Activated T-cell treated with anti-CD3 and anti-CD28 coated beads for 4 hours (primary cell): ENCODE results near the gene CTNNAL1.
"Not testable (repeated sequence)": the region's sequence is repeated elsewhere in the genome, so short reads cannot be mapped to it uniquely, and the experiment has no call there.

Source experiments
- DNase-seq: peaks from one replicate; pipeline ENCODE4 v3.0.0-alpha.2; 2020

The CTNNAL1 gene

DNA sequence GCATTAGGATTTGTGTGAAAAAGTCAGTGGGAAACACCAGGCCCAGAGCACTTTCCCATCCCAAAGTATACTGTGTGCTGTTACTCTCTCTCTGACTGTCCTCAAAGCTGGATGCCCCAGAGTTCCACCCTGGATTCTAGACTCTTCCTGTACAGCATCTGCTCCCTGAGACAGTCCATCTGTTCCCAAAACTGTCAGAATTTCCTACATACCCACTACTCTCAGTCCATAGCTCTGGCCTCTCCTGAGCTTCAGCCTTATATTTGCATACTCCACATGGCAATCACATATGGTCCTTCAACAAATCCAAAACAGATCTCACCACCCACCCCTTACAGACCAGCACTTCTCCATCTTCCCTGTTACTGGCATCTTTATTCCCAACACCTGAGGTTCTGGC is 88.8 kb downstream of the CTNNAL1 start:
- no peak for DNase-seq

DNA sequence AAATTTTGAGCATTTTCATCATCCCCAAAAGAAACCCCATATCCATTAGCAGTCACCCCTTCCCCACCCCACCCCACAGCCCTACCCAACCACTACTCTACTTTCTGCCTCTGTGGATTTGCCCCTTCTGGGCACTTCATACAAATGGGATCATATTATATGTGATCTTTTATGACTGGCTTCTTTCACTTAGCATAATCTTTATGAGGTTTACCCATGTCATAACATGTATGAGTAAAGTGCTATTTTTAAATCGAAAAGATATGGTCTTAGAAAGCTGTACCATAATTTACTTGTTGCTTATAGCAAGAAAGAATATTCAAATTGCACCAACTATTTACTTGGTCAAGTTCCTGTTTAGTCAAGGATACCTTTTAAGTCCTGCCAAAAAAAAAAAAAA is 92.1 kb downstream of the CTNNAL1 start:
- DNase-seq, result no peak

- not testable (repeated sequence) for DNase-seq
These were observed 92.9 kb downstream of the CTNNAL1 start for GRCh38 chr9:108920401-108920800.

GRCh38 chr9:108919517-108919916 is 93.8 kb downstream of the CTNNAL1 start:
- no peak for DNase-seq

GRCh38 chr9:108913391-108913790 is 99.9 kb downstream of the CTNNAL1 start:
- DNase-seq, result no peak

- no peak for DNase-seq
These were observed 101.5 kb downstream of the CTNNAL1 start for GRCh38 chr9:108911820-108912219.

- no peak for DNase-seq
These were observed 102.4 kb downstream of the CTNNAL1 start for GRCh38 chr9:108910914-108911313.

DNA sequence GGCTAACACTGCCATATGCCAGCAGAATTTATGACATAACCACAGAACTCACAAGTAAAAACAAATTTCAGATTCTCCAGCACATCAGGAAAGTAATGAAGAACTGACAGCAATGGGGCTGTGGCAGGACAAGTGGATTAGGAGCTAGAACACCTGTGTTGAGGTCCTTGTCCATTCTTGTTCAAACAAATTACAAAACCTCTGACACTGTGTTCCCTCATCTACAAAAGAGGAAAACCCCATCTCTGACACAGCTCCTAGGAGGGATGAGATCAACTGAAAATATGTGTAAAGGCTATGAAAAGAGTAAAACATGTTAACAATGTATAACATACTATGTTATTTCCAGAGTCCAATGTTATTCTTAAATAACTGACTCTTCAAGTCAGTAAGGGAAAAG is 102.9 kb downstream of the CTNNAL1 start:
- DNase-seq, result no peak

- DNase-seq, result no peak
These were observed 107.8 kb downstream of the CTNNAL1 start for GRCh38 chr9:108905494-108905893.

- DNase-seq, result no peak
These were observed 109.1 kb downstream of the CTNNAL1 start for GRCh38 chr9:108904161-108904560.

GRCh38 chr9:108903420-108904103 is 109.7 kb downstream of the CTNNAL1 start:
- DNase-seq, result no peak

GRCh38 chr9:108900176-108900575 is 113.1 kb downstream of the CTNNAL1 start:
- no peak for DNase-seq

GRCh38 chr9:108899023-108899695 is 114.1 kb downstream of the CTNNAL1 start:
- DNase-seq, result not testable (repeated sequence)

DNA sequence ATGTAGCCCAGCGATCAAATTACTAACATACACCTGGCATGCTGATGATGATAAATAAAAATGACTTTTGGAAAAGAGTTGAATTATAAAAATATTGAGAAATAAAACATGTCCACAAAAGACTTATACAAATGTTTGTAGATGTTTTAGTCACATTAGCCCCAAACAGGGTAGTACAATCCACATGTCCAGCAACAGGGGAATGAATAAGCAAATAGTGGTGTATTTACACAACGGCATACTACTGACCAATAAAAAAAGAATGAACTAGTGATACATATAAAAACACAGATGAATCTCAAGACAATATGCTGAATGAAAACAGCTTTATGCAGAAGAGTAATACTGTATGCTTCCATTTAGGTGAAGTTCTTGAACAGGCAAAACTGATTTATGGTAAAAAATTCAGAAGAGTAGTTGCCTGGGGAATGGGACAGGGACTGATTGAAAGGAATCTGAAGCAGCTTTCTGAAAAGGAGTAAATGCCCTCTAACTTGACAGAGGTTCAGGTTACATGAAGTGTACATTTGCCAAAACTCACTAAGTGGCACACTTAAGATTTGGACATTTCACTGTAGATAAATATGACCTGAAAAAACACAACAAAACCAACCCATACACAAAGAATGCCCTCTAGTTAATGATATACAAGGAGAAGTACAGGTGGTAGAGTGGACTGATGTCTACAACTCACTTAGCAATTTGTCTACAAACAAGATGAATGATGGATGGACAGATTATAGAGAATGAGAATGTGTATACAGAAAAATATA is 115.8 kb downstream of the CTNNAL1 start:
- DNase-seq, result no peak

- no peak for DNase-seq
These were observed 118.9 kb downstream of the CTNNAL1 start for GRCh38 chr9:108894225-108894997.
